ENCODE measurements around the gene MBD3L5.

MBD3L5 gene

DNA sequence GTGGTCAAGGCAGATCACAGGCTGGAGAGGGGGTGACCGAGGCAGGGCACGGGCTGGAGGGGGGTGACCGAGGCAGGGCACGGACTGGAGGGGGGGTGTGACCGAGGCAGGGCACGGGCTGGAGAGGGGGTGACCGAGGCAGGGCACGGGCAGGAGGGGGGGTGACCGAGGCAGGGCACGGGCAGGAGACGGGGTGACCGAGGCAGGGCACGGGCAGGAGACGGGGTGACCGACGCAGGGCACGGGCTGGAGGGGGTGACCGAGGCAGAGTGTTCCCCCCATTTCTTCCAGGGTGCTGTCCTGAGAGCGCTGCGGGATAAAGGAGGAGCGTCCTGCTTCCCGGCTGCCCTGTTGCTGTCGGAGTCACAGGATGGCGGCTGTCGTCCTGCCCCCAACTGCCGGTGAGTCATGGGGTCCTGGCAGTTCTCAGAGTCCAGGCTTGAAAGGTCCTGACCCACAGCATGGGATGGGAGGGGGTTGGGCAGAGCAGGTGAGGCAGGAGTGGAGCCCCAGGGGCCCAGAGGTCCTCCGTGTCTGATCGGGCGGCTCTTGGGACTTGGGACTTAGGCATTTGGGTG, 44.4 kb downstream of the MBD3L5 start:
- TF ChIP-seq EZH2phosphoT487 (IDR thresholded peaks at IDR 0.05; ENCODE audit: low read depth): no peak
- TF ChIP-seq, protein P1, sequence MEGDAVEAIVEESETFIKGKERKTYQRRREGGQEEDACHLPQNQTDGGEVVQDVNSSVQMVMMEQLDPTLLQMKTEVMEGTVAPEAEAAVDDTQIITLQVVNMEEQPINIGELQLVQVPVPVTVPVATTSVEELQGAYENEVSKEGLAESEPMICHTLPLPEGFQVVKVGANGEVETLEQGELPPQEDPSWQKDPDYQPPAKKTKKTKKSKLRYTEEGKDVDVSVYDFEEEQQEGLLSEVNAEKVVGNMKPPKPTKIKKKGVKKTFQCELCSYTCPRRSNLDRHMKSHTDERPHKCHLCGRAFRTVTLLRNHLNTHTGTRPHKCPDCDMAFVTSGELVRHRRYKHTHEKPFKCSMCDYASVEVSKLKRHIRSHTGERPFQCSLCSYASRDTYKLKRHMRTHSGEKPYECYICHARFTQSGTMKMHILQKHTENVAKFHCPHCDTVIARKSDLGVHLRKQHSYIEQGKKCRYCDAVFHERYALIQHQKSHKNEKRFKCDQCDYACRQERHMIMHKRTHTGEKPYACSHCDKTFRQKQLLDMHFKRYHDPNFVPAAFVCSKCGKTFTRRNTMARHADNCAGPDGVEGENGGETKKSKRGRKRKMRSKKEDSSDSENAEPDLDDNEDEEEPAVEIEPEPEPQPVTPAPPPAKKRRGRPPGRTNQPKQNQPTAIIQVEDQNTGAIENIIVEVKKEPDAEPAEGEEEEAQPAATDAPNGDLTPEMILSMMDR (IDR thresholded peaks at IDR 0.05; ENCODE audit: low read depth, low read length): no peak
- Histone ChIP-seq H3K27ac (ENCODE audit: low read length) (no peak overlapping the region), H3K9me3 (ENCODE audit: insufficient read depth, low read length) (peaks cover 22% of the 10 kb centered on the region), H3K27me3 (ENCODE audit: low read depth, low read length) (no peaks in the 10 kb centered on the region), H3K79me2 (ENCODE audit: low read length) (peaks cover 15% of the 10 kb centered on the region), H4K20me1 (ENCODE audit: insufficient read depth, low read length) (no peaks in the 10 kb centered on the region), H3K36me3 (replicated peaks; ENCODE audit: low read depth, low read length) (peaks cover 80% of the 10 kb centered on the region), H3K4me1 (ENCODE audit: low read length) (peaks cover 5% of the 10 kb centered on the region), H3K4me2 (ENCODE audit: low read length) (no peak overlapping the region), H2AFZ (ENCODE audit: low read depth, low read length) (no peak overlapping the region), H3K4me3 (ENCODE audit: low read length) (no peak overlapping the region), H3K9ac (ENCODE audit: low read length) (no peak overlapping the region)

GRCh38 chr19:7076151-7076550, 45.8 kb downstream of the MBD3L5 start:
- H3K36me3 ChIP-seq (replicated peaks; ENCODE audit: low read depth, low read length): peaks cover 87% of the 10 kb centered on the region
- H3K9me3 ChIP-seq (ENCODE audit: insufficient read depth, low read length): peaks cover 33% of the 10 kb centered on the region
- no peaks in the 10 kb centered on the region for H4K20me1 ChIP-seq (ENCODE audit: insufficient read depth, low read length)
- 0 out of 2 replicates have a peak, but pooled peaks cover 2% of the 10 kb centered on the region for H3K79me2 ChIP-seq (ENCODE audit: low read length)
- no peak overlapping the region for H3K4me3 ChIP-seq (ENCODE audit: low read length)
- no peak overlapping the region for H3K4me2 ChIP-seq (ENCODE audit: low read length)
- TF ChIP-seq, protein P1 (IDR thresholded peaks at IDR 0.05; ENCODE audit: low read depth, low read length): no peak
- TF ChIP-seq EZH2phosphoT487 (IDR thresholded peaks at IDR 0.05; ENCODE audit: low read depth): no peak
- no peaks in the 10 kb centered on the region for H3K27me3 ChIP-seq (ENCODE audit: low read depth, low read length)
- H3K9ac ChIP-seq (ENCODE audit: low read length): no peak overlapping the region
- H2AFZ ChIP-seq (ENCODE audit: low read depth, low read length): no peak overlapping the region
- H3K4me1 ChIP-seq (ENCODE audit: low read length): no peaks in the 10 kb centered on the region
- no peak overlapping the region for H3K27ac ChIP-seq (ENCODE audit: low read length)

GRCh38 chr19:7078008-7078407, 47.6 kb downstream of the MBD3L5 start:
- H3K4me1 ChIP-seq (ENCODE audit: low read length): no peaks in the 10 kb centered on the region
- H2AFZ ChIP-seq (ENCODE audit: low read depth, low read length): no peak overlapping the region
- H3K9me3 ChIP-seq (ENCODE audit: insufficient read depth, low read length): peaks cover 52% of the 10 kb centered on the region
- no peak overlapping the region for H3K4me2 ChIP-seq (ENCODE audit: low read length)
- H4K20me1 ChIP-seq (ENCODE audit: insufficient read depth, low read length): no peaks in the 10 kb centered on the region
- no peak overlapping the region for H3K9ac ChIP-seq (ENCODE audit: low read length)
- TF ChIP-seq EZH2phosphoT487 (IDR thresholded peaks at IDR 0.05; ENCODE audit: low read depth): no peak
- TF ChIP-seq, protein P1 (IDR thresholded peaks at IDR 0.05; ENCODE audit: low read depth, low read length): no peak
- H3K79me2 ChIP-seq (ENCODE audit: low read length): no peaks in the 10 kb centered on the region
- no peaks in the 10 kb centered on the region for H3K27me3 ChIP-seq (ENCODE audit: low read depth, low read length)
- no peak overlapping the region for H3K27ac ChIP-seq (ENCODE audit: low read length)
- H3K36me3 ChIP-seq (replicated peaks; ENCODE audit: low read depth, low read length): peaks cover 95% of the 10 kb centered on the region
- no peak overlapping the region for H3K4me3 ChIP-seq (ENCODE audit: low read length)

Measured in OCI-LY3 (cell line).